Heart right ventricle (tissue), 16 donors: ENCODE results near the gene PIK3R4. TPM values are rescaled to one million over a fixed set of nuclear protein-coding genes. Genes with fewer than 3 reads are reported as not detected.
A peak's percentile ranks its signal among the peaks of the same experiment; 100 is the strongest.

Experiments
- ATAC-seq, 8 donors: fragments of 200-7000 bp; cut with Tn5 transposase; one replicate each; pipeline ENCODE4 v1.9.1; 2020; ENCODE audit warnings: mild to moderate bottlenecking in 8 of 8, moderate library complexity in 8 of 8, moderate number of reproducible peaks in 1 of 8
- DNase-seq, 2 donors: peaks; one replicate each; pipeline ENCODE4 v3.0.0-alpha.2; 2020
- H3K27ac ChIP-seq, 10 donors: fragments of 200-600 bp; sonication (generic) in 2 of 10; one replicate each; pipeline versions ENCODE4 v1.5.0 to v1.8.0; 2020 to 2022; ENCODE audit warnings: mild to moderate bottlenecking in 3 of 10
- H3K27me3 ChIP-seq, 7 donors: fragments of 200-600 bp; one replicate each; pipeline ENCODE4 v1.8.0; 2021 to 2022; ENCODE audit warnings: mild to moderate bottlenecking in 2 of 7
- H3K36me3 ChIP-seq, 9 donors: fragments of 200-600 bp; sonication (generic) in 1 of 9; one replicate each; pipeline versions ENCODE4 v1.5.0 to v1.8.0; 2020 to 2022; ENCODE audit warnings: mild to moderate bottlenecking in 2 of 9
- H3K4me1 ChIP-seq, 9 donors: fragments of 200-600 bp; sonication (generic) in 1 of 9; one replicate each; pipeline versions ENCODE4 v1.5.0 to v1.8.0; 2020 to 2022; ENCODE audit warnings: mild to moderate bottlenecking in 4 of 9
- H3K4me3 ChIP-seq, 10 donors: fragments of 200-600 bp; sonication (generic) in 2 of 10; one replicate each; pipeline versions ENCODE4 v1.5.0 to v1.8.0; 2020 to 2022; ENCODE audit warnings: mild to moderate bottlenecking in 7 of 10, moderate library complexity in 2 of 10
- H3K9me3 ChIP-seq, 11 donors: fragments of 200-600 bp in 10 of 11; sonication (generic) in 2 of 11; one replicate each; pipeline versions ENCODE4 v1.5.0 to v1.8.0; 2013 to 2022; ENCODE audit warnings: mild to moderate bottlenecking in 2 of 11, control low read depth in 1 of 11, moderate library complexity in 1 of 11
- CTCF ChIP-seq, 9 donors: fragments of 200-600 bp; sonication (generic) in 2 of 9; IDR thresholded peaks; one replicate each; pipeline versions ENCODE4 v1.5.0 to v1.8.0; 2021 to 2022; ENCODE audit warnings: antibody characterized with exemption in 9 of 9, mild to moderate bottlenecking in 5 of 9, moderate library complexity in 1 of 9
- WGBS, 2 donors: extraction: QIAGEN DNeasy Blood & Tissue Kit; methylation state at CpG; one replicate each; pipeline ENCODE4 v1.1.7; 2013; ENCODE audit warnings: inconsistent platforms in 1 of 2; 5-methylcytosine and 5-hydroxymethylcytosine counted together
- intact Hi-C, 10 donors: fragments of 100-400 bp; cut with DNase I; formaldehyde crosslinking; loops; one replicate each; pipeline versions ENCODE4 v1.11.1 to v1.14.2; 2022
- long read RNA-seq, 3 donors: library from polyadenylated mRNA; unstranded; transcript quantifications; one replicate each; pipeline ENCODE4 v2.0.0, GENCODE V29; 2020 to 2021
- polyA plus RNA-seq, 2 donors: library from polyadenylated mRNA; stranded (reverse); fragments of 200-250 nt; gene quantifications; one replicate each; pipeline ENCODE4 v1.2.3, GENCODE V29; 2013
- total RNA-seq, 10 donors: library from RNA; stranded (reverse); fragmentation: NEBNext Ultra II Directional in 3 of 10; extraction: Animal tissue kit (Norgen Biotek cat#: 25700) in 3 of 10; gene quantifications; one replicate each; pipeline versions ENCODE4 v1.2.1 to v1.2.4, GENCODE V29; 2021 to 2023
- donor health status: Arrhythmogenic right ventricular cardiomyopathy.
- donor health status: ischemic (EF 13 %, LVEDD 7.1; RV severe dilation, severe dysfunction).
- donor health status: healthy with polysubstance abuse.
- donor health status: DM: no; HTN: yes; CAD: no.
- donor health status: DM: no; HTN: no; CAD: no.
- donor health status: ischemic (EF 25% LVEDD 6.9; RV normal size, moderate dysfunction).
- donor health status: ischemic (EF 25% LVEDD 5.7; RV mildly dilated, moderate dysfunction).
- donor health status: healthy.
- donor health status: DM: yes; HTN: yes; CAD: no.
- donor health status: Ischemic cardiomyopathy.
- donor health status: ischemic (EF 35%, LVEDD 5.7; RV mildly dilated, moderate dysfunction).
- donor health status: nonischemic (EF 11% LVEDD 7.7; RV severe dilation, severe dysfunction).
- donor health status: DM: yes; HTN: yes; CAD: no.
- donor health status: PGD.
- donor health status: ischemic (EF 29% LVEDD 5.4; RV normal size, mild dysfunction).
- donor health status: nonischemic (EF 23%, LVEDD 6.1; RV moderate dilation, normal function).

PIK3R4 gene
- total RNA-seq, result 10 to 100 TPM; 12.3 to 22.3 (median 17.1) TPM
- 10 to 100 TPM; 14.7 to 17.7 TPM for polyA plus RNA-seq
- long read RNA-seq, donor 1, full-length matches to known transcripts, result 3 of 10 reads
- long read RNA-seq, donor 1, partial matches to known transcripts, result 6 of 10 reads
- long read RNA-seq, donor 1, other reads (novel, unspliced or antisense), result 1 of 10 reads
- long read RNA-seq, donor 2, partial matches to known transcripts, result 3 of 3 reads
- long read RNA-seq, donor 2, other reads (novel, unspliced or antisense), result 0 of 3 reads
- long read RNA-seq, donor 3, full-length matches to known transcripts, result 5 of 15 reads
- long read RNA-seq, donor 3, partial matches to known transcripts, result 9 of 15 reads
- long read RNA-seq, donor 3, other reads (novel, unspliced or antisense), result 1 of 15 reads

- intact Hi-C loops, result no loop called here
- WGBS, 2 donors, result 0% methylated on average over 43 of the region's 43 CpGs
These were observed at the start of gene PIK3R4 for GRCh38 chr3:130746246-130747039. Gene PIK3R4 (minus strand): TSS chr3:130746829. CDS start chr3:130745218, 1,611 bp downstream.

GRCh38 chr3:130795396-130795795 is 48.8 kb upstream of the PIK3R4 start:
- no peaks in the 10 kb centered on the region for H3K27me3 ChIP-seq
- H3K36me3 ChIP-seq, result no peaks in the 10 kb centered on the region
- DNase-seq (no peak), ATAC-seq (no peak)
- H3K4me1 ChIP-seq, result no peaks in the 10 kb centered on the region
- H3K9me3 ChIP-seq, result no peaks in the 10 kb centered on the region
- 83 to 88% methylated on average over 1 of the region's 1 CpG for WGBS, 2 donors
- intact Hi-C loops, result no loop called here
- H3K27ac ChIP-seq, result no peak overlapping the region
- no peak overlapping the region for H3K4me3 ChIP-seq
- TF ChIP-seq CTCF (IDR thresholded peaks at IDR 0.05), result no peak

More at GRCh38 chr3:130746246-130747039, at the start of gene PIK3R4:
- no peaks in the 10 kb centered on the region for H3K9me3 ChIP-seq
- peaks cover 0 to 59% (median 47%) of the 10 kb centered on the region in 9 donors for H3K4me1 ChIP-seq
- H3K4me3 ChIP-seq, result peak within 1 kb of the TSS; percentile 60 to 93 (median 84)
- DNase-seq (peak; percentile 86 to 97), ATAC-seq (peak; percentile 95 to 99 (median 98))
- H3K27ac ChIP-seq, result peak within 1 kb of the TSS; percentile 39 to 96 (median 90)
- no peak for TF ChIP-seq CTCF (IDR thresholded peaks at IDR 0.05)
- H3K27me3 ChIP-seq, result no peaks in the 10 kb centered on the region
- peaks cover 0 to 32% (median 0%) of the 10 kb centered on the region in 9 donors for H3K36me3 ChIP-seq

- intact Hi-C loops, result no loop called here
- Histone ChIP-seq H3K27ac (no peak overlapping the region), H3K4me1 (no peaks in the 10 kb centered on the region), H3K36me3 (no peaks in the 10 kb centered on the region), H3K27me3 (no peaks in the 10 kb centered on the region), H3K9me3 (no peaks in the 10 kb centered on the region), H3K4me3 (no peak overlapping the region)
- 61 to 82% methylated on average over 2 of the region's 2 CpGs for WGBS, 2 donors
- DNase-seq (no peak), ATAC-seq (no peak)
- no peak for TF ChIP-seq CTCF (IDR thresholded peaks at IDR 0.05)
These were observed 45.6 kb upstream of the PIK3R4 start for GRCh38 chr3:130792246-130792645.

GRCh38 chr3:130789782-130790322 is 43.2 kb upstream of the PIK3R4 start:
- intact Hi-C loops, result no loop called here
- no peaks in the 10 kb centered on the region for H3K27me3 ChIP-seq
- H3K27ac ChIP-seq, result no peak overlapping the region
- H3K4me1 ChIP-seq, result no peaks in the 10 kb centered on the region
- WGBS, 2 donors, result 39 to 44% methylated on average over 5 of the region's 5 CpGs
- ATAC-seq, result no peak
- H3K4me3 ChIP-seq, result no peak overlapping the region
- no peak for DNase-seq
- no peak for TF ChIP-seq CTCF (IDR thresholded peaks at IDR 0.05)
- H3K36me3 ChIP-seq, result no peaks in the 10 kb centered on the region
- H3K9me3 ChIP-seq, result no peaks in the 10 kb centered on the region
